DND-41 (cell line): ENCODE results near the gene ARMC7.

ENCODE experiments used
- ATAC-seq: fragments of 200-7000 bp; cut with Tn5 transposase; 3 replicates; pipeline ENCODE4 v1.9.1; 2021; ENCODE audit warnings: low read depth; ENCODE audit not compliant: insufficient read depth
- DNase-seq: peaks from one replicate; pipeline ENCODE4 v3.0.0-alpha.2; 2020
- H2AFZ ChIP-seq: 2 replicates; pipeline ENCODE4 v1.6.0; 2012; ENCODE audit warnings: low read depth, low read length
- H3K27ac ChIP-seq: 2 replicates; pipeline ENCODE4 v1.5.1; 2012; ENCODE audit warnings: low read length, inconsistent platforms
- H3K27me3 ChIP-seq: fragments of 200-600 bp; sonication (generic); 2 replicates; pipeline ENCODE4 v1.6.0; 2012; ENCODE audit warnings: low read length, mild to moderate bottlenecking, inconsistent platforms; ENCODE audit not compliant: insufficient read depth, poor library complexity
- H3K36me3 ChIP-seq: 2 replicates; pipeline ENCODE4 v1.5.1; 2012; ENCODE audit warnings: low read length, inconsistent platforms; ENCODE audit not compliant: insufficient read depth
- H3K4me1 ChIP-seq: 2 replicates; pipeline ENCODE4 v1.5.1; 2012; ENCODE audit warnings: mild to moderate bottlenecking, low read length; ENCODE audit not compliant: insufficient read depth
- H3K4me2 ChIP-seq: 2 replicates; pipeline ENCODE4 v1.6.0; 2012; ENCODE audit warnings: mild to moderate bottlenecking, moderate library complexity, low read length, inconsistent platforms; ENCODE audit not compliant: insufficient read depth
- H3K4me3 ChIP-seq, 2 experiments: fragments of 200-600 bp in 1 of 2; shearing (Covaris generic) in 1 of 2; 2 replicates each; pipeline ENCODE4 v1.5.1; 2012 to 2016; ENCODE audit warnings: inconsistent platforms in 2 of 2, low read length in 2 of 2, mild to moderate bottlenecking in 2 of 2, low read depth in 1 of 2, moderate library complexity in 1 of 2
- H3K79me2 ChIP-seq: 2 replicates; pipeline ENCODE4 v1.6.0; 2012; ENCODE audit warnings: low read length, inconsistent platforms; ENCODE audit not compliant: insufficient read depth
- H3K9ac ChIP-seq: 2 replicates; pipeline ENCODE4 v1.6.0; 2012; ENCODE audit warnings: low read depth, mild to moderate bottlenecking, inconsistent platforms, low read length, moderate library complexity
- H3K9me3 ChIP-seq: 2 replicates; pipeline ENCODE4 v1.5.1; 2012; ENCODE audit warnings: low read length, moderate library complexity, mild to moderate bottlenecking, inconsistent platforms; ENCODE audit not compliant: insufficient read depth, severe bottlenecking
- H4K20me1 ChIP-seq: 2 replicates; pipeline ENCODE4 v1.6.0; 2012; ENCODE audit warnings: low read length; ENCODE audit not compliant: insufficient read depth
- EZH2 ChIP-seq: IDR thresholded peaks from 3 replicates; pipeline ENCODE4 v1.6.1; 2012; ENCODE audit warnings: borderline replicate concordance, low read depth, mild to moderate bottlenecking, moderate library complexity, low read length, inconsistent platforms; ENCODE audit not compliant: severe bottlenecking
- TF ChIP-seq, protein P1 (sequence below): IDR thresholded peaks from 2 replicates; pipeline ENCODE4 v1.5.1; 2012; ENCODE audit warnings: borderline replicate concordance, low read length, moderate library complexity, mild to moderate bottlenecking; ENCODE audit not compliant: poor library complexity, severe bottlenecking; ENCODE audit errors: extremely low read depth

The ARMC7 gene

DNA sequence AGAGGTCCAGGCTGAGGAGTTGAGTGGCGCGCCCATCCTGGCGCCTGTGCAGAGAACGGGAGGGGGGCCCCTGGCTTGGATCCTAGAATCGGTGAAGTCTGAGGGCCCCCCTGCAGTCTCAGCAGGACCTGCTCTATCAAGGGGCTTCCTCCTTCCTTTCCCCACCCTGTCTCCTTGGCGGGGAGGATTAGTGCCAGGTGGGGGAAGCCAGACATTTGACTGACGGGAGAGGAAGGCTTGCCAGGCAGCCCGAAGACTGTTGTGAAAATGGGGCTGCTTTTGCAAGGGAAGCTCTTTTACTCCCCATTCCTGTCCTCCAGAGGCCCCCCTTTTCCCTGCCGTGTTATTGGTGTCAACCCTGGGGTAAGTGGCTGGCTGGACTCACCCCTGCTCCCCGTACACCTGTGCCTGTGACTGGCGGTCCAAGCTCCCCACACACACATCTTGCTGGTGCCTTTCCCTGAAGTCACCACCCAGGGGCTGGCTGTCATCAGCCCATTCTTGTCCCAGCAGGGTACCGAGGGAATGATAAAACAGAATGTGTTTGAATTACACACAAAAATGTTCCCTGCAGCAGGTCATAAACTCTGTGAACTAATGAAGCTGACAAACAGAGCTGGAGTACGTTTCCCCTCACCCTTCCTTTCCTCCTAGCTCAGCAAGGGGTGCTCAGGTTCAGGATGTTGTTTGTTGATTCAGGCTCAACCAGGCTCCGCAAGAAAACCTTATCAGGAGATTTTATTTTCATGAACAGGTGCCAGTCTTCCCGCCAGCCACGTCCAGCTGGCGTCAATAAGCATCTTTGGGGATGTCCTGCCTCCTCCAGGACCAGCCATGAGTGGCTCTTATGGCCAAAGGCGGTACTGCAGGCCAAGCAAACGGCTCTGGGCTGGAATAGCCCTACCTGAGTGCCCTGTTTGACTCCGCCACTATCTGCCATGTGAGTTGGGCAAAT, 4.4 kb upstream of the ARMC7 start:
- H3K36me3 ChIP-seq, result peaks cover 3% of the 10 kb centered on the region; the same call in 1 of the 2 replicates
- peaks cover 6% of the 10 kb centered on the region for H3K79me2 ChIP-seq
- H2AFZ ChIP-seq, result no peak overlapping the region
- H3K4me1 ChIP-seq, result peaks cover 15% of the 10 kb centered on the region
- H3K4me3 ChIP-seq, result no peak overlapping the region
- no peak overlapping the region for H3K4me2 ChIP-seq
- TF ChIP-seq, protein P1, sequence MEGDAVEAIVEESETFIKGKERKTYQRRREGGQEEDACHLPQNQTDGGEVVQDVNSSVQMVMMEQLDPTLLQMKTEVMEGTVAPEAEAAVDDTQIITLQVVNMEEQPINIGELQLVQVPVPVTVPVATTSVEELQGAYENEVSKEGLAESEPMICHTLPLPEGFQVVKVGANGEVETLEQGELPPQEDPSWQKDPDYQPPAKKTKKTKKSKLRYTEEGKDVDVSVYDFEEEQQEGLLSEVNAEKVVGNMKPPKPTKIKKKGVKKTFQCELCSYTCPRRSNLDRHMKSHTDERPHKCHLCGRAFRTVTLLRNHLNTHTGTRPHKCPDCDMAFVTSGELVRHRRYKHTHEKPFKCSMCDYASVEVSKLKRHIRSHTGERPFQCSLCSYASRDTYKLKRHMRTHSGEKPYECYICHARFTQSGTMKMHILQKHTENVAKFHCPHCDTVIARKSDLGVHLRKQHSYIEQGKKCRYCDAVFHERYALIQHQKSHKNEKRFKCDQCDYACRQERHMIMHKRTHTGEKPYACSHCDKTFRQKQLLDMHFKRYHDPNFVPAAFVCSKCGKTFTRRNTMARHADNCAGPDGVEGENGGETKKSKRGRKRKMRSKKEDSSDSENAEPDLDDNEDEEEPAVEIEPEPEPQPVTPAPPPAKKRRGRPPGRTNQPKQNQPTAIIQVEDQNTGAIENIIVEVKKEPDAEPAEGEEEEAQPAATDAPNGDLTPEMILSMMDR, result peak; percentile 63
- TF ChIP-seq EZH2, result no peak
- peak; percentile 35 for DNase-seq
- H3K27ac ChIP-seq, result no peak overlapping the region
- no peaks in the 10 kb centered on the region for H4K20me1 ChIP-seq
- no peaks in the 10 kb centered on the region for H3K9me3 ChIP-seq
- 0 out of 3 replicates have a peak, but pooled peaks have one; percentile 39 for ATAC-seq
- H3K27me3 ChIP-seq, result no peaks in the 10 kb centered on the region
- no peak overlapping the region for H3K9ac ChIP-seq

DNA sequence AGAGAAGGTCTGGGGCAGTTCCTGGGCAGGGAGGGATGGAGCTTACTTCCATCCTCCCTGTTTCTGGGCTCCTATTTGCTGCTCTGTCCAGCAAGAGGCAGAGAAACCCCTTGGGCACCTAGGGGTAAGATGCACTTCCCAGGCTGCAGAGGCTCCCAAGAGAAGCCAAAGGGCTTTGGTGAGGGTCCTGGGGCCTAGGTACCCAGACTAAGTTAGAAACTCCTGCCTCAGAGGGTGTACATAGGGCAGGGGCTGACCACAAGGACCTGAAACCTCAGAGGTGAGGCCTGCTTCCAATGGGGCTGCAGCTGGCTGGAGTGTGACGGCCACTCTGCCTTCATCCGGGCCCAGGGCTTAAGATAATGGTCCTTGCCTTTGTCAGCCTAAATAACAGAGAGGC, 1.6 kb upstream of the ARMC7 start:
- Histone ChIP-seq H3K4me1 (peaks cover 34% of the 10 kb centered on the region), H3K9ac (no peak overlapping the region), H3K36me3 (no peaks in the 10 kb centered on the region), H3K4me3 (no peak overlapping the region), H3K9me3 (no peaks in the 10 kb centered on the region), H3K27ac (no peak overlapping the region), H2AFZ (no peak overlapping the region), H4K20me1 (no peaks in the 10 kb centered on the region), H3K79me2 (peaks cover 21% of the 10 kb centered on the region), H3K4me2 (no peak overlapping the region), H3K27me3 (no peaks in the 10 kb centered on the region)
- no peak for TF ChIP-seq EZH2
- TF ChIP-seq, protein P1, result no peak
- ATAC-seq, result no peak
- DNase-seq, result no peak

DNA sequence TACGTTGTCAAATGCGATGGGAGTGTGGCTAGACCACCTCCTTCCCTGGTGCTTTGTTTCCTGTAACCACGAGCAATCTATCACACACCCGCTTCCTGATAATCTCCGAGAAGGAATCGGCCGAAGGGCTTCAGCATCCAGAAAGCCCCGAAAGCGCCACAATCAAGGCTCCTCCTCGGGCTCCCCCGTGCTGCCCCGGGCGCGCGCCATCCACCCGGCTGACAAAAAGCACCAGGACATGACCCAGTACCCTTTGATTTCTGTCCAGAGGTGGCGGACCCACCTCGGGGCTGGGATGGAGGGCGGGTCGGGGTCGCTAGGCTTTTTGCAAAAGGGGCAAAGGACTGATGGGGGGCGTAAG, 743 bp upstream of the ARMC7 start:
- H3K4me3 ChIP-seq, result peak overlapping the region; percentile 32 to 85; a peak in 3 of 4 replicates
- peak overlapping the region; percentile 90 for H2AFZ ChIP-seq
- H3K36me3 ChIP-seq, result no peaks in the 10 kb centered on the region
- H3K9ac ChIP-seq, result peak overlapping the region; percentile 74
- peak overlapping the region; percentile 97 for H3K4me2 ChIP-seq
- DNase-seq, result no peak
- peaks cover 24% of the 10 kb centered on the region for H3K79me2 ChIP-seq
- H3K27me3 ChIP-seq, result no peaks in the 10 kb centered on the region
- H4K20me1 ChIP-seq, result no peaks in the 10 kb centered on the region
- TF ChIP-seq, protein P1, result no peak
- TF ChIP-seq EZH2, result no peak
- no peak for ATAC-seq
- H3K4me1 ChIP-seq, result peaks cover 40% of the 10 kb centered on the region
- H3K9me3 ChIP-seq, result no peaks in the 10 kb centered on the region
- peak overlapping the region; percentile 68; the same call in 1 of the 2 replicates for H3K27ac ChIP-seq
